Measurements from ENCODE around the gene RPL35.

RPL35 gene

DNA sequence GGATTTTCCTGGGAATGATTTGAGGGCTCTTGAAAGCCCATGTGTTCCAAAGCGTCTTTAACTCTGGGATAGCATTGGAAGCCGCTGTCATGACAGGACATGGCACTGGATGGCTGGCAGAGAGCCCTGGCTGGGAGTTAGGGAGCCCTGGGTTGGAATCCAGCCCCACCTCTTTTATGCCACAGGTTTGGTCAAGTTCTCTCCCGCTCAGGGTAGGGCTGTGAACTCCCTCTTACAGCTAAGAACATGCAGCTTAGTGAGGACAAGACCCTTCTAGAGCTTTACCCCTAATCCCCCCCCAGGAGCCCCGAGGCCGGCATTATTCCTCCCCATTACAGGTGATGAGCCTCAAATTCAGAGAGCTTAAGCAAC, 47.6 kb downstream of the RPL35 start:
- no peak overlapping the region for H3K4me3 ChIP-seq (ENCODE audit: low read length)
- DNase-seq (ENCODE audit: low read depth) = no peak
- TF ChIP-seq, protein P1, sequence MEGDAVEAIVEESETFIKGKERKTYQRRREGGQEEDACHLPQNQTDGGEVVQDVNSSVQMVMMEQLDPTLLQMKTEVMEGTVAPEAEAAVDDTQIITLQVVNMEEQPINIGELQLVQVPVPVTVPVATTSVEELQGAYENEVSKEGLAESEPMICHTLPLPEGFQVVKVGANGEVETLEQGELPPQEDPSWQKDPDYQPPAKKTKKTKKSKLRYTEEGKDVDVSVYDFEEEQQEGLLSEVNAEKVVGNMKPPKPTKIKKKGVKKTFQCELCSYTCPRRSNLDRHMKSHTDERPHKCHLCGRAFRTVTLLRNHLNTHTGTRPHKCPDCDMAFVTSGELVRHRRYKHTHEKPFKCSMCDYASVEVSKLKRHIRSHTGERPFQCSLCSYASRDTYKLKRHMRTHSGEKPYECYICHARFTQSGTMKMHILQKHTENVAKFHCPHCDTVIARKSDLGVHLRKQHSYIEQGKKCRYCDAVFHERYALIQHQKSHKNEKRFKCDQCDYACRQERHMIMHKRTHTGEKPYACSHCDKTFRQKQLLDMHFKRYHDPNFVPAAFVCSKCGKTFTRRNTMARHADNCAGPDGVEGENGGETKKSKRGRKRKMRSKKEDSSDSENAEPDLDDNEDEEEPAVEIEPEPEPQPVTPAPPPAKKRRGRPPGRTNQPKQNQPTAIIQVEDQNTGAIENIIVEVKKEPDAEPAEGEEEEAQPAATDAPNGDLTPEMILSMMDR (conservative IDR thresholded peaks at IDR 0.05; ENCODE audit: low read length) = no peak

DNA sequence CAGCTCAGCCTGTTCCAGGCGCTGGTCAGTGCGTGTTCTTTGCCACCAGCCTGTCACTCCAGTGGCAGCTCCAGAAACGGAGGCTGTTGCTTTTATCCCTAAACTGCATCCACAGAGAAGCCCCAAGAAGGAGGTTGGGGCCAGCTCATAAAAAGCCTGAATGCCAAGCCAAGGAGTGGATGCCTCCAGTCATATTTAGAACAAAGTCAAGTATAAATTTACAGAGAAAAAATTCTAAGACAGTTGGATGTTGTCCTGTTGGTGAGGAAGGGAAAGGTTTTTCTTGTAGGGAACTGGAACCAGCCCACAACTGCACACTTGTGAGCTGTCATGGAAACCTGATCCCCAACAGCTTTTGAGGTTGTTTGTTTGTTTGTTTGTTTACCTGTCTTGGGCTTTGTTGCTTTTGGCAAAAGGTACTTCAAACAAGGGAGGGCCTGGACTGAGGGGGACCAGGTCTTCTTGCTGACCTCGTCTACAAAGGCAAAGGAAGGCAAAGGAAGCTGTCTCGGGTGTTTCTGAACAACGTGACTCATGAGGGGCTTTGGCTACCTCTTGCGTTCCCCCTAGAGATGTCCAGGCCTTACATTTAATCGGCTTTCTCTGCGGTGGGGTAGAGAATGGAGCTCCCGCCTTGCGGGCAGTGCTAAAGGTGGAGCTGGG, 48.1 kb downstream of the RPL35 start:
- DNase-seq (ENCODE audit: low read depth) = no peak
- no peak overlapping the region for H3K4me3 ChIP-seq (ENCODE audit: low read length)

DNA sequence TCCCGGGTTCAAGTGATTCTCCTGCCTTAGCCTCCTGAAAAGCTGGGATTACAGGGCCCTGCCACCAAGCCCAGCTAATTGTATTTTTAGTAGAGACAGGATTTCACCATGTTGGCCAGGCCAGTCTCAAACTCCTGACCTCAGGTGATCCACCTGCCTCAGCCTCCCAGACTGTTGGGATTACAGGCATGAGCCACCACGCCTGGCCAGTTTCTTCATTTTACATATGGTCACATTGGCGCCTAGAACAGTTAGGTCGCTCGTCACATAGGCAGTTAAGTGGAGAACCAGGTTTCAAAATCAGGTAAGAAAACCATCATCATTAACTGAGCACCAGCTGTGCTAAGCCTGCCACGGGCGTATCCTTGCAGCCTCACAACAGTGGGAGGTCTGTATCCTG, 48.7 kb downstream of the RPL35 start:
- no peak overlapping the region for H3K4me3 ChIP-seq (ENCODE audit: low read length)
- TF ChIP-seq, protein P1 (conservative IDR thresholded peaks at IDR 0.05; ENCODE audit: low read length) = no peak
- DNase-seq (ENCODE audit: low read depth) = no peak

More for the DNA sequence above, 48.1 kb downstream of the RPL35 start:
- TF ChIP-seq, protein P1 (conservative IDR thresholded peaks at IDR 0.05; ENCODE audit: low read length) = no peak

DNA sequence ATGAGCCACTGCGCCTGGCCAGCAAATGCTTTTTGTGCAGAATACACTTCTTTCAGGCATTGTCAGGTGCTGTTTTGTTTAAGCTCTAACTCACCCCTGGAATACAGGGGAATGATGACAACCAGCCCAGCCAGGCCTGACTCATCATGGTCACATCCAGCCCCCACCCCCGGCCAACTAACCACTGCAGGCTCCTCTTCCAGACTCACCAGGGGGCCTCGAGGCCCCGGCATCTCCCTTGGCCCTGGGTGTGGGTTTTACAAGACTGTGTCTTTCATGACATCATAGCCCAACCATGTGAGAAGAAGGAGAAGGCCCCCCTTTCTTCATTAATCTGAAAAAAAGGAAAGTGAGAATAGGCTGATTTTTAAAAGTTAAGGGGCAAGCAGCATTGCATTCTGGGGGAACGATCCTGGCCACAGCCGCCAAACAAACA, 49.3 kb downstream of the RPL35 start:
- H3K4me3 ChIP-seq (ENCODE audit: low read length) = no peak overlapping the region
- TF ChIP-seq, protein P1 (conservative IDR thresholded peaks at IDR 0.05; ENCODE audit: low read length) = peak; percentile 24
- DNase-seq (ENCODE audit: low read depth) = peak; percentile 89

DNA sequence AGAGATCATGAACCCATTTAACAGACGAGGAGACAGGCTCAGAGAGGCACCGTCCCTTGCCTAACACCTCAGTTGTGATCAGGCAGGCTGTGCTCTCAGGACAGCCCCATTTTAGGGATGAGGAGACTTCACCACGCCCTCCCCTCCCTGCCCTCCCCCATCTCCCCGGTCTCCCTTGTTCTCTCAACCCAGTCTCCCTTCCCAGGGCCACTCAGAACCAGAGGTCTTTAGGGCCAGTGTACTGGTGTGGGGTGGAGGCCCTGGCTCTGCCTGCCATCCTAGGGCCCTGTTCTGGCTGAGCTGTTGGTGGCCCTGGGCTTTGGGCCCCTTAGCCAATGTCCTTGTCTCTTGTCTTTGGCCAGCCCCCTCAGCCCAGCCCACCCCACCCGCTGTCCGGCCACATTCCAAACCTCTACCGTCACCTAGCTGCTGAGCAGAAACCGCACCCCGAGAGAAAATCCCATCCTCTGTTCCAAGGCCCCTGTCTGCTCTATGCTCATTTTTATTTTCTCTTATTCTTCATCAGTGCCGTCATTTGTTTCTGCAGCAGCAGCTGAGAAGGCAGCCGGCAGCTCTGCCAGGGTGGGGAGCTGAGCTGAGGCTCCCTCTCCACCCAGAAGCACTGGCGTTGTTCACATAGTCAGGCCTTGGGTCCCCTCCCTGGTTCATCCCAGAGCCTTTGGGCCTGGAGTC, 50.9 kb downstream of the RPL35 start:
- DNase-seq (ENCODE audit: low read depth) = peak; percentile 71
- no peak overlapping the region for H3K4me3 ChIP-seq (ENCODE audit: low read length)
- TF ChIP-seq, protein P1 (conservative IDR thresholded peaks at IDR 0.05; ENCODE audit: low read length) = no peak

DNA sequence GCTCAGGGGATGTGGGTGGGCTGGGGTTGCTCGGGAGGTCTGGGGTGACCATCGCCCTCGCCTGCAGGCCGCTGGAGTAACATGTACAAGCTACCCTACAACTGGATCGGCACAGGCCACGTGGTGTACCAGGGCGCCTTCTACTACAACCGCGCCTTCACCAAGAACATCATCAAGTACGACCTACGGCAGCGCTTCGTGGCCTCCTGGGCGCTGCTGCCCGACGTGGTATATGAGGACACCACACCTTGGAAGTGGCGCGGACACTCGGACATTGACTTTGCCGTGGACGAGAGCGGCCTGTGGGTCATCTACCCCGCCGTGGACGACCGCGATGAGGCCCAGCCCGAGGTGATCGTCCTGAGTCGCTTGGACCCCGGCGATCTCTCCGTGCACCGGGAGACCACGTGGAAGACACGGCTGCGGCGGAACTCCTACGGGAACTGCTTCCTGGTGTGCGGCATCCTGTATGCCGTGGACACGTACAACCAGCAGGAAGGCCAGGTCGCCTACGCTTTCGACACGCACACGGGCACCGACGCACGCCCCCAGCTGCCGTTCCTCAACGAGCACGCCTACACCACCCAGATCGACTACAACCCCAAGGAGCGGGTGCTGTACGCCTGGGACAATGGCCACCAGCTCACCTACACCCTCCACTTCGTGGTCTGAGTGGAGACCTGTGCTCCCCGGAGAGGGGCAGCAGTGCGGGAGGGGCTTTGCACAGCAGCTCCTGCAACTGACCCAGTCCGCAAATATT, 51.8 kb downstream of the RPL35 start:
- no peak overlapping the region for H3K4me3 ChIP-seq (ENCODE audit: low read length)
- no peak for DNase-seq (ENCODE audit: low read depth)
- TF ChIP-seq, protein P1 (conservative IDR thresholded peaks at IDR 0.05; ENCODE audit: low read length) = no peak

All from AG10803 (cell line).